PC-3 (cell line): ENCODE data around the gene IQCK.

Experiments used
- CTCF ChIP-seq: fragments of 300-600 bp; sonication (generic); conservative IDR thresholded peaks from 2 replicates; pipeline ENCODE4 v1.5.1; 2017; ENCODE audit warnings: antibody characterized with exemption, low read depth, mild to moderate bottlenecking, low read length
- EZH2 ChIP-seq: fragments of 300-600 bp; sonication (generic); IDR thresholded peaks from one replicate; pipeline ENCODE4 v1.6.1; 2017; ENCODE audit warnings: antibody characterized with exemption, mild to moderate bottlenecking, low read length; ENCODE audit not compliant: unreplicated experiment
- EZH2phosphoT487 ChIP-seq: fragments of 300-600 bp; sonication (generic); IDR thresholded peaks from 2 replicates; pipeline ENCODE4 v1.6.1; 2018; ENCODE audit warnings: mild to moderate bottlenecking, antibody characterized with exemption, low read length, borderline replicate concordance

- TF ChIP-seq EZH2phosphoT487 (no peak), CTCF (no peak), EZH2 (no peak)
These were observed 40.7 kb upstream of the IQCK start for GRCh38 chr16:19677402-19677801.
